Liver (tissue), 9 donors: ENCODE data around the gene C6orf132. TPM values are rescaled to one million over a fixed set of nuclear protein-coding genes. Genes with fewer than 3 reads are reported as not detected.

Experiments used
- DNase-seq: peaks from one replicate; pipeline ENCODE4 v3.0.0-alpha.2; 2017; ENCODE audit warnings: low spot score
- H3K27ac ChIP-seq, 2 donors: one replicate each; pipeline ENCODE4 v1.7.0; 2013; ENCODE audit warnings: inconsistent platforms in 2 of 2, low read length in 2 of 2, control low read depth in 1 of 2, low read depth in 1 of 2, mild to moderate bottlenecking in 1 of 2
- H3K27me3 ChIP-seq, 4 donors: one replicate each; pipeline versions ENCODE4 v1.6.1 to v1.7.0; 2013; ENCODE audit warnings: low read length in 3 of 4, inconsistent platforms in 1 of 4, mild to moderate bottlenecking in 1 of 4, moderate library complexity in 1 of 4; ENCODE audit not compliant: control insufficient read depth in 4 of 4, insufficient read depth in 4 of 4
- H3K36me3 ChIP-seq, 4 donors: one replicate each; pipeline versions ENCODE4 v1.6.1 to v1.7.0; 2013; ENCODE audit warnings: low read length in 3 of 4, mild to moderate bottlenecking in 3 of 4, low read depth in 1 of 4, moderate library complexity in 1 of 4; ENCODE audit not compliant: control insufficient read depth in 4 of 4, insufficient read depth in 3 of 4
- H3K4me1 ChIP-seq, 4 donors: one replicate each; pipeline versions ENCODE4 v1.6.1 to v1.7.0; 2013; ENCODE audit warnings: low read length in 3 of 4, mild to moderate bottlenecking in 3 of 4, moderate library complexity in 1 of 4; ENCODE audit not compliant: control insufficient read depth in 4 of 4, insufficient read depth in 4 of 4
- H3K4me3 ChIP-seq, 3 donors: one replicate each; pipeline versions ENCODE4 v1.6.1 to v1.7.0; 2013; ENCODE audit warnings: low read length in 3 of 3, control low read depth in 1 of 3, low read depth in 1 of 3, mild to moderate bottlenecking in 1 of 3
- H3K9ac ChIP-seq, 2 donors: one replicate each; pipeline ENCODE4 v1.7.0; 2013; ENCODE audit warnings: low read length in 2 of 2, mild to moderate bottlenecking in 2 of 2, moderate library complexity in 2 of 2, control low read depth in 1 of 2, low read depth in 1 of 2
- H3K9me3 ChIP-seq, 4 donors: one replicate each; pipeline versions ENCODE4 v1.6.1 to v1.7.0; 2013; ENCODE audit warnings: low read length in 3 of 4; ENCODE audit not compliant: control insufficient read depth in 4 of 4
- CTCF ChIP-seq: fragments of 150-350 bp; IDR thresholded peaks from 2 replicates; pipeline ENCODE4 v1.5.1; 2017; ENCODE audit warnings: improper control_type of control experiment, low read depth, low read length; ENCODE audit not compliant: missing input control
- EGR1 ChIP-seq, 2 donors: IDR thresholded peaks; 2 replicates each; pipeline ENCODE4 v1.6.1; 2016 to 2018; ENCODE audit warnings: antibody characterized with exemption in 2 of 2, low read depth in 2 of 2
- FOXA1 ChIP-seq: IDR thresholded peaks from 2 replicates; pipeline ENCODE4 v1.6.1; 2016; ENCODE audit warnings: antibody characterized with exemption
- GABPA ChIP-seq, 2 donors: IDR thresholded peaks in 1 of 2; conservative IDR thresholded peaks in 1 of 2; 2 replicates each; pipeline ENCODE4 v1.6.1; 2016; ENCODE audit warnings: antibody characterized with exemption in 2 of 2, mild to moderate bottlenecking in 1 of 2, moderate library complexity in 1 of 2
- NR2F2 ChIP-seq: IDR thresholded peaks from 2 replicates; pipeline ENCODE4 v1.6.1; 2016; ENCODE audit warnings: antibody characterized with exemption
- RAD21 ChIP-seq, 2 donors: IDR thresholded peaks; 2 replicates each; pipeline ENCODE4 v1.6.1; 2016; ENCODE audit warnings: antibody characterized with exemption in 2 of 2, mild to moderate bottlenecking in 2 of 2
- YY1 ChIP-seq: IDR thresholded peaks from 2 replicates; pipeline ENCODE4 v1.6.1; 2016; ENCODE audit warnings: antibody characterized with exemption, mild to moderate bottlenecking
- ZBTB33 ChIP-seq: IDR thresholded peaks from 2 replicates; pipeline ENCODE4 v1.6.1; 2016; ENCODE audit warnings: antibody characterized with exemption
- WGBS: extraction: QIAGEN DNeasy Blood & Tissue Kit; methylation state at CpG from one replicate; pipeline ENCODE4 v1.1.7; 2013; 5-methylcytosine and 5-hydroxymethylcytosine counted together
- polyA plus RNA-seq, 2 donors: library from polyadenylated mRNA; stranded (reverse) in 1 of 2; unstranded in 1 of 2; fragments of 200-250 nt in 1 of 2; fragments of >200 nt in 1 of 2; fragmentation: Nextera tagmentation in 1 of 2; extraction: Ambion mirVana in 1 of 2; gene quantifications; one replicate each; pipeline versions ENCODE4 v1.2.1 to v1.2.3, GENCODE V29; 2013 to 2015
- total RNA-seq, 2 donors: library from RNA; depleted of rRNA; stranded (reverse); fragments of >200 nt; gene quantifications; one replicate each; pipeline ENCODE4 v1.2.3, GENCODE V29; 2014
- TF ChIP-seq, protein P1 (sequence below): IDR thresholded peaks from 2 replicates; pipeline ENCODE4 v1.6.1; 2016; ENCODE audit warnings: antibody characterized with exemption, mild to moderate bottlenecking
- donor health status: healthy.
- donor health status: healthy.
- donor health status: healthy.
- donor health status: healthy.
- donor health status: healthy.

Gene C6orf132
- total and polyA plus RNA-seq, 4 donors = 0.07 to 0.25 (median 0.24) TPM; not detected in 1

DNA sequence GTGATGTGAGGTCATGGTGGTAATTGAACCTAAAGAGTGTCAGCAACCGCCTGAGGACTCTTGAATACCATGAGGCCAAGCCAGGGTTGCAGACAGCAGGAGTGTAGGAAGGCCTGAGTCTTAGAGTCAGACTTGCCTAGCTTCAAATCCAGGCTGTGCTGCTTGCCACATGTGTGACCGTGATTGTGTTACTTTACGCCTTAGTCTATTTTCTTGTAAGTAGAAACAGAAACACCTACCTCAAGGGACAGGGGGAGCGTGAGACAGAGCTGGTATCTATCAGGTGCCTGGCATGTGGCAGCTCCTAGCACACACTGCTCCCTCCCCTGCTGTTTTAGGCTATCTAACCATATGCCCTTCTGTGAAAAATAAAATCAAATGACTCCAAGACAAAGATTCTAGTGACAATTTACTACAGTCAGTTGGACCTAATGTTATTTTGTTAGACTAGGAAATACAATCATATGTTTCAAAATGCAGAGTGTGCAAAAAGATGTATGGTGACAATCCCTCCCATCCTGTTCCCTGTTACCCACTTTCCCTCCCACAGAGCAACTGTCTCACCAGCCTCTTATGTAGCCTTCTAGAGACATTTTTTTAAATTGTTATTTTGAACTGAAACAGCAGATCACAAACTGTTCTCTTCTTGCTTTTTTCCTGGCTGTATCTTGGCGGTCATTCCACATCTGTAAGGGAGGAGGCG, 70.4 kb downstream of the C6orf132 start:
- H3K4me1 ChIP-seq = no peaks in the 10 kb centered on the region
- no peak overlapping the region for H3K27ac ChIP-seq
- no peaks in the 10 kb centered on the region for H3K27me3 ChIP-seq
- TF ChIP-seq GABPA (IDR thresholded peaks at IDR 0.05 in 1 of 2, conservative IDR thresholded peaks at IDR 0.05 in 1 of 2) = no peak
- TF ChIP-seq CTCF = no peak
- TF ChIP-seq ZBTB33 = no peak
- no peak for TF ChIP-seq EGR1 (IDR thresholded peaks at IDR 0.05; ENCODE audit: low read depth in 2 of 2)
- TF ChIP-seq YY1 = no peak
- TF ChIP-seq, protein P1, sequence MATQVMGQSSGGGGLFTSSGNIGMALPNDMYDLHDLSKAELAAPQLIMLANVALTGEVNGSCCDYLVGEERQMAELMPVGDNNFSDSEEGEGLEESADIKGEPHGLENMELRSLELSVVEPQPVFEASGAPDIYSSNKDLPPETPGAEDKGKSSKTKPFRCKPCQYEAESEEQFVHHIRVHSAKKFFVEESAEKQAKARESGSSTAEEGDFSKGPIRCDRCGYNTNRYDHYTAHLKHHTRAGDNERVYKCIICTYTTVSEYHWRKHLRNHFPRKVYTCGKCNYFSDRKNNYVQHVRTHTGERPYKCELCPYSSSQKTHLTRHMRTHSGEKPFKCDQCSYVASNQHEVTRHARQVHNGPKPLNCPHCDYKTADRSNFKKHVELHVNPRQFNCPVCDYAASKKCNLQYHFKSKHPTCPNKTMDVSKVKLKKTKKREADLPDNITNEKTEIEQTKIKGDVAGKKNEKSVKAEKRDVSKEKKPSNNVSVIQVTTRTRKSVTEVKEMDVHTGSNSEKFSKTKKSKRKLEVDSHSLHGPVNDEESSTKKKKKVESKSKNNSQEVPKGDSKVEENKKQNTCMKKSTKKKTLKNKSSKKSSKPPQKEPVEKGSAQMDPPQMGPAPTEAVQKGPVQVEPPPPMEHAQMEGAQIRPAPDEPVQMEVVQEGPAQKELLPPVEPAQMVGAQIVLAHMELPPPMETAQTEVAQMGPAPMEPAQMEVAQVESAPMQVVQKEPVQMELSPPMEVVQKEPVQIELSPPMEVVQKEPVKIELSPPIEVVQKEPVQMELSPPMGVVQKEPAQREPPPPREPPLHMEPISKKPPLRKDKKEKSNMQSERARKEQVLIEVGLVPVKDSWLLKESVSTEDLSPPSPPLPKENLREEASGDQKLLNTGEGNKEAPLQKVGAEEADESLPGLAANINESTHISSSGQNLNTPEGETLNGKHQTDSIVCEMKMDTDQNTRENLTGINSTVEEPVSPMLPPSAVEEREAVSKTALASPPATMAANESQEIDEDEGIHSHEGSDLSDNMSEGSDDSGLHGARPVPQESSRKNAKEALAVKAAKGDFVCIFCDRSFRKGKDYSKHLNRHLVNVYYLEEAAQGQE = no peak
- TF ChIP-seq FOXA1 = no peak
- H3K36me3 ChIP-seq = peaks cover 13 to 66% (median 44%) of the 10 kb centered on the region in 4 donors
- WGBS = 65% methylated on average over 6 of the region's 6 CpGs
- no peak overlapping the region for H3K9ac ChIP-seq
- H3K9me3 ChIP-seq = no peaks in the 10 kb centered on the region
- no peak overlapping the region for H3K4me3 ChIP-seq
- DNase-seq = no peak

- WGBS = 95% methylated on average over 5 of the region's 5 CpGs
- DNase-seq = no peak
These were observed 73.4 kb downstream of the C6orf132 start for GRCh38 chr6:42068872-42069522.

More at GRCh38 chr6:42068872-42069522, 73.4 kb downstream of the C6orf132 start:
- peaks cover 17 to 77% (median 54%) of the 10 kb centered on the region in 4 donors for H3K36me3 ChIP-seq
- no peak for TF ChIP-seq GABPA (IDR thresholded peaks at IDR 0.05 in 1 of 2, conservative IDR thresholded peaks at IDR 0.05 in 1 of 2)
- no peak for TF ChIP-seq NR2F2
- TF ChIP-seq RAD21 (IDR thresholded peaks at IDR 0.05) = no peak
- H3K27ac ChIP-seq = no peak overlapping the region
- H3K27me3 ChIP-seq = no peaks in the 10 kb centered on the region
- no peak overlapping the region for H3K9ac ChIP-seq
- no peaks in the 10 kb centered on the region for H3K9me3 ChIP-seq
- no peaks in the 10 kb centered on the region for H3K4me1 ChIP-seq
- no peak overlapping the region for H3K4me3 ChIP-seq
